GM23338 (cell line): ENCODE results near the gene CIT.

Experiments
- CREB1 ChIP-seq: fragments of 250-450 bp; sonication (Bioruptor Pico); IDR thresholded peaks from 2 replicates; pipeline ENCODE4 v1.5.0; 2020; ENCODE audit warnings: low read depth, mild to moderate bottlenecking, moderate library complexity
- POLR2AphosphoS5 ChIP-seq: IDR thresholded peaks from 2 replicates; pipeline ENCODE4 v1.6.1; 2016; ENCODE audit warnings: antibody characterized with exemption, low read depth
- TF ChIP-seq, protein P1 (sequence below), 2 experiments: fragments of 200-600 bp in 1 of 2; sonication (generic) in 1 of 2; conservative IDR thresholded peaks; 2 replicates each; pipeline versions ENCODE4 v1.5.1 to v1.6.1; 2016 to 2017; ENCODE audit warnings: antibody characterized with exemption in 2 of 2, low read depth in 2 of 2, mild to moderate bottlenecking in 2 of 2, moderate library complexity in 1 of 2

DNA sequence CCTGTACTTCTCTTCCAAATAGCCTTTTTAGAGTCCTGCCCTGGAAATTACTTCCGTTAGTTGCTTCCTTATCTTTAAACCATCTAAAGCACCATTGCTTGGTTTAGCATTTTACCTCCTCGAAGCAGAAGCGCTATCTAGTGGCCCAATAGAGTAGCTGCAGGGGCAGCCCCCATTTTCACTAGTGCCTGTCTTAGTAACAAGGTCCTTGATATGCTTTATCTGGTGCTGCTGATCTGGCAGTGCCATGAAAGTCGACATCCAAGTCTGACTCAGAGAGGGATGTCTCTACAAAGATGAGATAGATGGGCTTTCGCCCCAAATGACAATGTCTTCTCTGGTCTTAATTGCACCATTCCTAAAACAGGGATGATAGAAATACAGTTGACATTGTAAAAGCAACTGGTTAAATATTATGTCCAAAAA, 25.0 kb upstream of the CIT start:
- TF ChIP-seq, protein P1, sequence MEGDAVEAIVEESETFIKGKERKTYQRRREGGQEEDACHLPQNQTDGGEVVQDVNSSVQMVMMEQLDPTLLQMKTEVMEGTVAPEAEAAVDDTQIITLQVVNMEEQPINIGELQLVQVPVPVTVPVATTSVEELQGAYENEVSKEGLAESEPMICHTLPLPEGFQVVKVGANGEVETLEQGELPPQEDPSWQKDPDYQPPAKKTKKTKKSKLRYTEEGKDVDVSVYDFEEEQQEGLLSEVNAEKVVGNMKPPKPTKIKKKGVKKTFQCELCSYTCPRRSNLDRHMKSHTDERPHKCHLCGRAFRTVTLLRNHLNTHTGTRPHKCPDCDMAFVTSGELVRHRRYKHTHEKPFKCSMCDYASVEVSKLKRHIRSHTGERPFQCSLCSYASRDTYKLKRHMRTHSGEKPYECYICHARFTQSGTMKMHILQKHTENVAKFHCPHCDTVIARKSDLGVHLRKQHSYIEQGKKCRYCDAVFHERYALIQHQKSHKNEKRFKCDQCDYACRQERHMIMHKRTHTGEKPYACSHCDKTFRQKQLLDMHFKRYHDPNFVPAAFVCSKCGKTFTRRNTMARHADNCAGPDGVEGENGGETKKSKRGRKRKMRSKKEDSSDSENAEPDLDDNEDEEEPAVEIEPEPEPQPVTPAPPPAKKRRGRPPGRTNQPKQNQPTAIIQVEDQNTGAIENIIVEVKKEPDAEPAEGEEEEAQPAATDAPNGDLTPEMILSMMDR (conservative IDR thresholded peaks at IDR 0.05; ENCODE audit: low read depth in 2 of 2) = peak; percentile 87 to 91
- TF ChIP-seq POLR2AphosphoS5 (no peak), CREB1 (CRISPR knock-in tag) (no peak)
